H9 (cell line): ENCODE data around the gene LTA4H. TPM values are rescaled to one million over a fixed set of nuclear protein-coding genes. Genes with fewer than 3 reads are reported as not detected.

Experiments
- DNase-seq: peaks from one replicate; pipeline ENCODE4 v3.0.0-alpha.2; 2017
- H2AFZ ChIP-seq: one replicate; pipeline ENCODE4 v1.6.1; 2013; ENCODE audit warnings: mild to moderate bottlenecking, low read length, control low read depth, moderate library complexity
- H2AK5ac ChIP-seq: 2 replicates; pipeline ENCODE4 v1.6.1; 2013; ENCODE audit warnings: low read length, control low read depth, mixed read lengths; ENCODE audit not compliant: insufficient read length
- H2BK120ac ChIP-seq: one replicate; pipeline ENCODE4 v1.6.1; 2013; ENCODE audit warnings: low read depth, mild to moderate bottlenecking, low read length, control low read depth, inconsistent platforms; ENCODE audit not compliant: poor library complexity, severe bottlenecking
- H2BK12ac ChIP-seq: 2 replicates; pipeline ENCODE4 v1.6.1; 2013; ENCODE audit warnings: low read length, control low read depth, mixed read lengths, low read depth; ENCODE audit not compliant: insufficient read length
- H2BK15ac ChIP-seq: 2 replicates; pipeline ENCODE4 v1.6.1; 2013; ENCODE audit warnings: low read depth, low read length, control low read depth
- H2BK20ac ChIP-seq: one replicate; pipeline ENCODE4 v1.6.1; 2013; ENCODE audit warnings: low read depth, mild to moderate bottlenecking, low read length, control low read depth, inconsistent platforms; ENCODE audit not compliant: poor library complexity, severe bottlenecking
- H2BK5ac ChIP-seq: 2 replicates; pipeline ENCODE4 v1.6.1; 2013; ENCODE audit warnings: low read length, control low read depth, mixed read lengths; ENCODE audit not compliant: insufficient read length
- H3K14ac ChIP-seq: 2 replicates; pipeline ENCODE4 v1.6.1; 2013; ENCODE audit warnings: low read length, control low read depth; ENCODE audit not compliant: insufficient read depth
- H3K18ac ChIP-seq: 2 replicates; pipeline ENCODE4 v1.6.1; 2013; ENCODE audit warnings: low read depth, mild to moderate bottlenecking, mixed read lengths, low read length, control low read depth; ENCODE audit not compliant: insufficient read length
- H3K23ac ChIP-seq: 2 replicates; pipeline ENCODE4 v1.6.1; 2013; ENCODE audit warnings: low read length, control low read depth, mixed read lengths, low read depth; ENCODE audit not compliant: insufficient read length
- H3K23me2 ChIP-seq: 2 replicates; pipeline ENCODE4 v1.6.1; 2013; ENCODE audit warnings: low read depth, mild to moderate bottlenecking, mixed read lengths, low read length, control low read depth; ENCODE audit not compliant: insufficient read length, poor library complexity, severe bottlenecking
- H3K27ac ChIP-seq: 2 replicates; pipeline ENCODE4 v1.5.1; 2013; ENCODE audit warnings: low read length, control low read depth, mixed read lengths, low read depth; ENCODE audit not compliant: insufficient read length
- H3K27me3 ChIP-seq: 2 replicates; pipeline ENCODE4 v1.6.1; 2013; ENCODE audit warnings: low read length, control low read depth, inconsistent platforms; ENCODE audit not compliant: insufficient read depth
- H3K4ac ChIP-seq: 2 replicates; pipeline ENCODE4 v1.6.1; 2013; ENCODE audit warnings: low read depth, mild to moderate bottlenecking, control low read depth, inconsistent platforms, low read length, moderate library complexity
- H3K4me1 ChIP-seq: 2 replicates; pipeline ENCODE4 v1.6.1; 2013; ENCODE audit warnings: low read length, control low read depth, inconsistent platforms; ENCODE audit not compliant: insufficient read depth
- H3K4me2 ChIP-seq: 2 replicates; pipeline ENCODE4 v1.6.1; 2013; ENCODE audit warnings: low read length, control low read depth, mixed read lengths; ENCODE audit not compliant: insufficient read length, insufficient read depth
- H3K56ac ChIP-seq: 2 replicates; pipeline ENCODE4 v1.6.1; 2013; ENCODE audit warnings: low read depth, mild to moderate bottlenecking, mixed read lengths, low read length, control low read depth; ENCODE audit not compliant: insufficient read length
- H3K79me1 ChIP-seq: 2 replicates; pipeline ENCODE4 v1.6.1; 2013; ENCODE audit warnings: low read depth, mild to moderate bottlenecking, moderate library complexity, low read length, control low read depth, inconsistent platforms; ENCODE audit not compliant: insufficient read depth, poor library complexity, severe bottlenecking
- H3K79me2 ChIP-seq: 2 replicates; pipeline ENCODE4 v1.6.1; 2013; ENCODE audit warnings: low read length, control low read depth, inconsistent platforms; ENCODE audit not compliant: insufficient read depth
- H3K9ac ChIP-seq: 2 replicates; pipeline ENCODE4 v1.6.1; 2013; ENCODE audit warnings: low read length, control low read depth, mixed read lengths; ENCODE audit not compliant: insufficient read length; ENCODE audit errors: extremely low read depth
- H3K9me3 ChIP-seq: one replicate; pipeline ENCODE4 v1.6.1; 2013; ENCODE audit warnings: low read depth, low read length, inconsistent platforms; ENCODE audit not compliant: control insufficient read depth
- H3T11ph ChIP-seq: one replicate; pipeline ENCODE4 v1.6.1; 2013; ENCODE audit warnings: mild to moderate bottlenecking, low read length, control low read depth, inconsistent platforms
- H4K20me1 ChIP-seq: one replicate; pipeline ENCODE4 v1.6.1; 2013; ENCODE audit not compliant: control insufficient read depth, insufficient read length, insufficient read depth
- H4K5ac ChIP-seq: 2 replicates; pipeline ENCODE4 v1.6.1; 2013; ENCODE audit warnings: low read depth, mild to moderate bottlenecking, mixed read lengths, low read length, control low read depth; ENCODE audit not compliant: insufficient read length
- H4K8ac ChIP-seq: replicated peaks from 2 replicates; pipeline ENCODE4 v1.6.1; 2013; ENCODE audit warnings: low read length, control low read depth, mixed read lengths, low read depth; ENCODE audit not compliant: insufficient read length
- H4K91ac ChIP-seq: 2 replicates; pipeline ENCODE4 v1.6.1; 2013; ENCODE audit warnings: low read depth, mild to moderate bottlenecking, moderate library complexity, mixed read lengths, low read length, control low read depth; ENCODE audit not compliant: insufficient read length
- H3K27ac Mint-ChIP-seq, 3 experiments: 2 replicates in 2 of 3; 3 replicates in 1 of 3; pipeline ENCODE4 v1.8.0; 2020 to 2021; ENCODE audit warnings: mixed read lengths in 3 of 3, mild to moderate bottlenecking in 1 of 3, moderate library complexity in 1 of 3
- H3K27me3 Mint-ChIP-seq: 2 replicates; pipeline ENCODE4 v1.8.0; 2021; ENCODE audit warnings: low read depth, mild to moderate bottlenecking, moderate library complexity, mixed read lengths
- H3K36me3 Mint-ChIP-seq, 3 experiments: 2 replicates in 2 of 3; 3 replicates in 1 of 3; pipeline ENCODE4 v1.8.0; 2020 to 2021; ENCODE audit warnings: low read depth in 3 of 3, mixed read lengths in 3 of 3; ENCODE audit not compliant: insufficient read depth in 1 of 3
- H3K4me1 Mint-ChIP-seq, 2 experiments: 2 replicates each; pipeline ENCODE4 v1.8.0; 2020; ENCODE audit warnings: mixed read lengths in 2 of 2
- H3K4me3 Mint-ChIP-seq, 2 experiments: 2 replicates in 1 of 2; 3 replicates in 1 of 2; pipeline ENCODE4 v1.8.0; 2020 to 2021; ENCODE audit warnings: mild to moderate bottlenecking in 2 of 2, mixed read lengths in 2 of 2, moderate library complexity in 1 of 2
- H3K9me3 Mint-ChIP-seq, 2 experiments: 2 replicates in 1 of 2; 3 replicates in 1 of 2; pipeline ENCODE4 v1.8.0; 2020; ENCODE audit warnings: mild to moderate bottlenecking in 2 of 2, mixed read lengths in 2 of 2, moderate library complexity in 1 of 2
- WGBS: extraction: QIAGEN DNeasy Blood & Tissue Kit; methylation state at CpG from one replicate; pipeline ENCODE4 v1.1.7; 2013; ENCODE audit warnings: missing lambda C conversion rate, low lambda C conversion rate, mixed read lengths; ENCODE audit not compliant: insufficient read length; ENCODE audit errors: extremely low coverage; 5-methylcytosine and 5-hydroxymethylcytosine counted together
- total RNA-seq: library from RNA; stranded (reverse); gene quantifications from 2 replicates; pipeline ENCODE4 v1.2.1, GENCODE V29; 2021
- TF ChIP-seq, protein P1 (sequence below): fragments of 200-600 bp; sonication (generic); conservative IDR thresholded peaks from 3 replicates; pipeline ENCODE4 v1.8.0; 2021; ENCODE audit warnings: antibody characterized with exemption, mild to moderate bottlenecking

Gene LTA4H
- total RNA-seq, 1 experiment from 2014 or later: 144 TPM

DNA sequence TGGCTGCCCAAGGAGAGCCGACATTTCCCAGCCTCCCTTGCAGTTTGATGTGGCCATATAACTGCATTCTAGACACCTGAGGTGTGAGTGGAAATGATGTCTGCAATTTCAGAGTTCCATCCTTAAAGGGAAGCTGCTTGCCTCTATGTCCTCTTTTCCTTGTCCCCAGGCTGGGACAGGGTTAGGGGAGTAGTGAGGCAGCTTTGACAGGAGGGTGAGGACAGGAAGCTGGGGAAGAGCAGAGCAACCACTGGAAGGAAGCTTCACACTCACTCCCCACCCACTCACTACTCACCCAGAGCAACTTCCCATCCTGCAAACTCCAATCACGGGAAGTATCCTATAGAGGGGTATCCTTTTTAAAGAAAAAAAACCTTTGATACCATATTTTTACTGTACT is 28.9 kb upstream of the LTA4H start:
- H3K18ac ChIP-seq: no peak overlapping the region
- no peak overlapping the region for H2BK12ac ChIP-seq
- no peak overlapping the region for H2AK5ac ChIP-seq
- H3K27me3 ChIP-seq: no peaks in the 10 kb centered on the region
- no peak for DNase-seq
- TF ChIP-seq, protein P1, sequence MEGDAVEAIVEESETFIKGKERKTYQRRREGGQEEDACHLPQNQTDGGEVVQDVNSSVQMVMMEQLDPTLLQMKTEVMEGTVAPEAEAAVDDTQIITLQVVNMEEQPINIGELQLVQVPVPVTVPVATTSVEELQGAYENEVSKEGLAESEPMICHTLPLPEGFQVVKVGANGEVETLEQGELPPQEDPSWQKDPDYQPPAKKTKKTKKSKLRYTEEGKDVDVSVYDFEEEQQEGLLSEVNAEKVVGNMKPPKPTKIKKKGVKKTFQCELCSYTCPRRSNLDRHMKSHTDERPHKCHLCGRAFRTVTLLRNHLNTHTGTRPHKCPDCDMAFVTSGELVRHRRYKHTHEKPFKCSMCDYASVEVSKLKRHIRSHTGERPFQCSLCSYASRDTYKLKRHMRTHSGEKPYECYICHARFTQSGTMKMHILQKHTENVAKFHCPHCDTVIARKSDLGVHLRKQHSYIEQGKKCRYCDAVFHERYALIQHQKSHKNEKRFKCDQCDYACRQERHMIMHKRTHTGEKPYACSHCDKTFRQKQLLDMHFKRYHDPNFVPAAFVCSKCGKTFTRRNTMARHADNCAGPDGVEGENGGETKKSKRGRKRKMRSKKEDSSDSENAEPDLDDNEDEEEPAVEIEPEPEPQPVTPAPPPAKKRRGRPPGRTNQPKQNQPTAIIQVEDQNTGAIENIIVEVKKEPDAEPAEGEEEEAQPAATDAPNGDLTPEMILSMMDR: no peak
- H4K91ac ChIP-seq: no peak overlapping the region
- no peak overlapping the region for H3K4me3 Mint-ChIP-seq
- H3K27ac ChIP-seq: no peak overlapping the region
- H3K14ac ChIP-seq: no peak overlapping the region
- H3K27me3 Mint-ChIP-seq: peaks cover 2% of the 10 kb centered on the region; the same call in 1 of the 2 replicates
- H4K20me1 ChIP-seq: no peaks in the 10 kb centered on the region
- H3K36me3 Mint-ChIP-seq: no peaks in the 10 kb centered on the region; a peak in 1 of 7 replicates
- no peak overlapping the region for H2BK120ac ChIP-seq
- no peak overlapping the region for H2AFZ ChIP-seq
- no peak overlapping the region for H4K8ac ChIP-seq
- H3K56ac ChIP-seq: no peak overlapping the region
- no peak overlapping the region for H2BK5ac ChIP-seq
- no peak overlapping the region for H3K27ac Mint-ChIP-seq
- no CpG with 5 or more reads among the region's 2 CpGs for WGBS
- H3K9me3 ChIP-seq: no peaks in the 10 kb centered on the region
- no peak overlapping the region for H2BK15ac ChIP-seq
- H3K4me2 ChIP-seq: no peak overlapping the region
- no peaks in the 10 kb centered on the region; the same call in 1 of the 2 replicates for H3K4me1 ChIP-seq
- H3K9me3 Mint-ChIP-seq: no peaks in the 10 kb centered on the region
- H3K23ac ChIP-seq: no peak overlapping the region
- no peak overlapping the region for H3T11ph ChIP-seq
- no peak overlapping the region for H2BK20ac ChIP-seq
- H3K79me2 ChIP-seq: no peaks in the 10 kb centered on the region
- no peak overlapping the region for H3K9ac ChIP-seq
- H3K23me2 ChIP-seq: no peaks in the 10 kb centered on the region
- H4K5ac ChIP-seq: no peak overlapping the region
- peaks cover 14% of the 10 kb centered on the region in 2 experiments for H3K4me1 Mint-ChIP-seq
- H3K79me1 ChIP-seq: no peaks in the 10 kb centered on the region
- H3K4ac ChIP-seq: no peak overlapping the region
